Measurements from ENCODE around the gene KLF7.

The KLF7 gene

DNA sequence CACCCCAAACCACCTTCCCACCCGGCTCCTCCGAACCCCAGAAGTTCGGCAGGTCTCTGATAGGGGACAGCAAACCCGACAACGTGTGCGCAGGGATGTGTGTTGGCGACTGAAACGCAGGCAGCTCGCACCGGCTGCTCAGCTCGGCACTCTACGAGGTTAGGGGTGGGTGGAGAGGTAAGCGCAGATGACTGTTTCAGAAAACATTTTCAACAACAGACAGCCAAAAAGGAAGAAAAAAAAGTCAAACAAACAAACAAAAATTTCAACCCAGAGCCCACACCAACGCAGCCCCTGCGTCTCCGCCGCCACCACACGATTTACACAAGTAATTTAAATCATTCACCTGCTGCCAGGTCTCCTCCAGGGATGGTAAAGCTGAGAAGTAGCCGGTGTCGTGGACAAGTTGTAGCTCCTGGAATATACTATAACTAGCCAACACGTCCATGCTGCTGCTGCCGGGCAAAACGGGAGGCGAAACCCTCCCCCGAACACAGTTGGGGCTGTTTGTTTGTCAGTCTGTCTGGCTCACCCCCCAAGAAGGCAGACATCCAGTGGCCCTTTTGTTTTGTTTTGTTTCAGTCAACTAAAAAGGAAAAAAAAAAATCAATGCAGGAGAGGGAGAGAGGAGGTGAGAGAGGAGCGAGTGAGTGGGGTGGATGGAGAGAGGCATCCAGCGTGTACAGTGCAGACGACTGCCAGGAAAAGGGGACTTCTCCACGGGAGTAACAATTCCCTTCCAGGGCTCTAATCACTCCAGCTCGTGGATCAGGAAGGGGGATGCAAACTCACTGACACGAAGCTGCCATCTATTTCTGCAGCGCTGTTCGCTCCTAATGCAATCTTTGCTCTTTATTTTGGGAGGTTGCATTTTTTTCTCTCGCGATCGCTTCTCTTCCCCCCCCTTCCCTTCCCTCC is at the start of gene KLF7:
Gene KLF7, minus strand, starts transcription at position 828 of the 918 bp plus-strand sequence. Its CDS starts 380 bp downstream, at position 448.
- Histone ChIP-seq H3K36me3 (ENCODE audit: control insufficient read depth, insufficient read depth, low read length) (no peaks in the 10 kb centered on the region), H3K9ac (ENCODE audit: low read length) (peak within 1 kb of the TSS; percentile 99), H3K9me3 (ENCODE audit: control insufficient read depth, low read length) (no peaks in the 10 kb centered on the region), H3K4me3 (ENCODE audit: low read length) (peak within 1 kb of the TSS; percentile 74), H3K4me1 (ENCODE audit: control insufficient read depth, insufficient read depth, low read length) (peaks cover 16% of the 10 kb centered on the region), H3K27me3 (ENCODE audit: control insufficient read depth, insufficient read depth, low read length) (no peaks in the 10 kb centered on the region)

DNA sequence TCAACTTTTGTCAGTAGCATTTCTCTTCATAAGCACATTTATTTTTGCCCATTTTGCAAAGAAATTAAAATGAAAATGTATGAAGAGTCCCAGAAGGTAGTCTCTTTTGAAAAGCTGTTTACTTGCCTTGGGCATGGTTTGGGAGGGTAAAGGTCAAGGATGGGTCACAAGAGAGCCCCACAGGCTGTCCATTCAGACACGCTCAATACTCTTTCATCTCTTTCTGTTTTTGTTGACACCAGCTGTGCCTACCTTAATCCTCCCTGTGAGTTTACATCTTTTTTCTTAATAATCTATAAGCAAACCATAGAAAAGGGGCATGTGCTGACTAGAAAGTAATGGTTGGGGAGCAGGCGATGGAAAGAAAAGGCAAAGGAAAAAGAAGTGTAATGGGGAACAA is 49.6 kb upstream of the KLF7 start:
- Histone ChIP-seq H3K9ac (ENCODE audit: low read length) (no peak overlapping the region), H3K9me3 (ENCODE audit: control insufficient read depth, low read length) (no peaks in the 10 kb centered on the region), H3K36me3 (ENCODE audit: control insufficient read depth, insufficient read depth, low read length) (no peaks in the 10 kb centered on the region), H3K4me1 (ENCODE audit: control insufficient read depth, insufficient read depth, low read length) (no peaks in the 10 kb centered on the region), H3K27me3 (ENCODE audit: control insufficient read depth, insufficient read depth, low read length) (no peaks in the 10 kb centered on the region), H3K4me3 (ENCODE audit: low read length) (no peak overlapping the region)

DNA sequence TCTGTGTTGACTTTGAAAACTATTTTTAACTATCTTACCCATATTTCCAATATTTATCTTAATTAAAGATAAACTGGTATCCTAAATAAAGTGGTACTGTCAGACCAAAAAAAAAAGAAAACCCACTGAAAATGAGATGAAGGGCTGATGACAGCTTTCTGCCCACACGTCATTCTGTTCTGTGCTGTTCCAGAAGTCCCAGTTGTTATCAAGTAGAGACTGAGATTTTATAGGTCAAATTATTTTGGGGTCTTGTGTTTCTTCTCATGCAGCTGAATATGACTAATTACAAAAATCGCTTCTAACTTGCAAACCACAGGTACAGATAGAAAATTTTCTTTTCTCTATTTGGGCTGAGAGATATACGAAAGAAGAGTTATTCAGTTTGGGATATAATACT is 48.7 kb upstream of the KLF7 start:
- H3K4me1 ChIP-seq (ENCODE audit: control insufficient read depth, insufficient read depth, low read length), result no peaks in the 10 kb centered on the region
- no peak overlapping the region for H3K4me3 ChIP-seq (ENCODE audit: low read length)
- no peaks in the 10 kb centered on the region for H3K27me3 ChIP-seq (ENCODE audit: control insufficient read depth, insufficient read depth, low read length)
- H3K9ac ChIP-seq (ENCODE audit: low read length), result no peak overlapping the region
- H3K36me3 ChIP-seq (ENCODE audit: control insufficient read depth, insufficient read depth, low read length), result no peaks in the 10 kb centered on the region
- no peaks in the 10 kb centered on the region for H3K9me3 ChIP-seq (ENCODE audit: control insufficient read depth, low read length)

DNA sequence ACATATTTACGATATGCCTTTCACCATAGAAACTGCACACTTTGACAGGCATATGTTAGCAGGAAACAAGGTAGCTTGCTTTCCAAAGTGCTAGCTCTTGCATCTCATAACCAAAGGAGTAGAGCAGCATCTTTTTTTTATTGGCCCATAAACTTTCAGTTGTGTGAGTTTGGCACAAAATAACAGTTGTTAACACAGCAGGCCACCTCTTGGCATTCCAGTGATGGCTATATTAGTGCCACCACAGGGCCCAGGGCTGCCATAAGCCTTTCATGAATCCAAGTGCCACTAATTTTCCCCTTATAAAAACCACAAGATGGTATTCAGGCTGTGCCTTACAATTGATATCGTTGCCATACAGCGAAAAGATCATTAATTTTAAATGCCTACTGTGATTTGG is 40.3 kb upstream of the KLF7 start:
- no peak overlapping the region for H3K9ac ChIP-seq (ENCODE audit: low read length)
- H3K27me3 ChIP-seq (ENCODE audit: control insufficient read depth, insufficient read depth, low read length), result no peaks in the 10 kb centered on the region

DNA sequence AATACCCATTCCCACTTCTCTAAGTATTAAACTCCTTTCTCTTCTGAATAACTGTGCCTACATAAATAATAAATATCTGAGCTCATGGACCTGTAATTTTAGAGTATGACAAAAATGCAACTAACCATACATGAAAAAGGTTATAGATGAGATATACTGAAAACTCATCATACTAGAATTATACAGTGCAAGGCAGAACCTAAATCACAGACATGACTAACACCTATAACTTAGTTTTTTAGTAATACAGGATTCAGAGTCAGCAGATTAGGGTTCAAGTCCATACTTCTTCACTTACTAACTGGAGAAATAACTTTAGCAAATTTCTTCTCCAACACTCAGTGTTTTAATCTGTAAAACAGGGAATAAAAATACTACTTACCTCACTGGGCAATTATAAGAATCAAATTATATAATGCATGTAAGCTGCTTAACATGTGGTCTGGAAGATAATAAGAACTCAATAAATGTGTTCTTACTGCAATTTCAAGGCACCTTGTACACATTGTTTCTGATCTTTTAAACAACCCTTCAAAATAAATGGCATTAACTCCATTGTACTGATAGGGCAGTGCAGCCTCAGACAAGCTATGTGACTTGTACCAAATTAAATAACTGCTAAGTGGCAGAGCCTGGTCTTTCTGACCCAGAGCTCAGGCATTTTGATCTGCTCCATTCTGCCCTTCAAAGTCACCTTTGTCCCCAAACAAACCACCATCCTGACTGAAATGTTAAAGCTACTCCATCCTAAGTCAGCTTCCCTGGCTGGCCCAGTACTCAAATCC is 39.6 kb upstream of the KLF7 start:
- H3K9me3 ChIP-seq (ENCODE audit: control insufficient read depth, low read length), result no peaks in the 10 kb centered on the region
- H3K36me3 ChIP-seq (ENCODE audit: control insufficient read depth, insufficient read depth, low read length), result no peaks in the 10 kb centered on the region
- no peak overlapping the region for H3K4me3 ChIP-seq (ENCODE audit: low read length)
- no peaks in the 10 kb centered on the region for H3K4me1 ChIP-seq (ENCODE audit: control insufficient read depth, insufficient read depth, low read length)
- H3K27me3 ChIP-seq (ENCODE audit: control insufficient read depth, insufficient read depth, low read length), result no peaks in the 10 kb centered on the region
- no peak overlapping the region for H3K9ac ChIP-seq (ENCODE audit: low read length)

More for the DNA sequence above, 40.3 kb upstream of the KLF7 start:
- Histone ChIP-seq H3K4me3 (ENCODE audit: low read length) (no peak overlapping the region), H3K4me1 (ENCODE audit: control insufficient read depth, insufficient read depth, low read length) (no peaks in the 10 kb centered on the region), H3K36me3 (ENCODE audit: control insufficient read depth, insufficient read depth, low read length) (no peaks in the 10 kb centered on the region), H3K9me3 (ENCODE audit: control insufficient read depth, low read length) (no peaks in the 10 kb centered on the region)

DNA sequence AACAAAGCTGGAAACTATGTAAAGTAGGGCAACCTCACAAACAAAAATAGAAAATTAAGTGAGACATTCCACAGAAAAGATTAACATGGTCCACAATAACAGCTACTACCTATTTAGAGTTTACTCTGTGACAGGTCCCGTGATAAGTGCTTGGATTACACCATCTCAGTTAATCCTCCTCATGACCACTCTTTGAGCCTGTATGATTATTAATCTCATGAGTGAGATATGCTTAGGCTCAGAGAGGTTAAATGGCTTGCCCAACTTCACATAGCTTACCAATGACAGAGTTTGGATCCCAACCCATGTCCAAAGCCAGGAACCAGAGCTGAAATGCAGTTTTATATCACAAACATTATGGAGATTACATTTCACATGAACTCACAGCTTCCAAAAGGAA is 37.3 kb upstream of the KLF7 start:
- no peak overlapping the region for H3K9ac ChIP-seq (ENCODE audit: low read length)
- no peak overlapping the region for H3K4me3 ChIP-seq (ENCODE audit: low read length)
- H3K9me3 ChIP-seq (ENCODE audit: control insufficient read depth, low read length), result no peaks in the 10 kb centered on the region
- no peaks in the 10 kb centered on the region for H3K27me3 ChIP-seq (ENCODE audit: control insufficient read depth, insufficient read depth, low read length)
- H3K4me1 ChIP-seq (ENCODE audit: control insufficient read depth, insufficient read depth, low read length), result no peaks in the 10 kb centered on the region
- no peaks in the 10 kb centered on the region for H3K36me3 ChIP-seq (ENCODE audit: control insufficient read depth, insufficient read depth, low read length)

DNA sequence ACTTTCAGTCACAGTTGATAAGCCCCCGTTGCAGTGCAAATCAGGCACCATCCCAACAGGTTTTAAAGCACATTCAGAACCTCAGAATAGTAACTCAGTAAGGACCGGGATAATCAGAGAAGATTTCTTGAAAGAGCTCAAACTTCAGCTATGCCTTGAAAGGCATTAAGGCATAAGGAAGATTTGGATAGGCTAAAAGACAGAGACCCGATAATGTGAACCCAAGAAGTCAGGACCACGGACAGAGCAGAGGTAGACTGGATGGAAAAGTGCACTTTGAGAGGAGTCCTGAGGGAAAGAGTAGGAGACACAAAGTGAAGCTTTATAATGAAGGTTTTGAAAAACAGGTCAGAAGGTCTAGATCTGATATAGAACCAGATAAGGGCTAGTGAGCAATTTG is 36.9 kb upstream of the KLF7 start:
- H3K36me3 ChIP-seq (ENCODE audit: control insufficient read depth, insufficient read depth, low read length), result no peaks in the 10 kb centered on the region
- H3K9ac ChIP-seq (ENCODE audit: low read length), result no peak overlapping the region
- H3K27me3 ChIP-seq (ENCODE audit: control insufficient read depth, insufficient read depth, low read length), result no peaks in the 10 kb centered on the region
- H3K4me1 ChIP-seq (ENCODE audit: control insufficient read depth, insufficient read depth, low read length), result no peaks in the 10 kb centered on the region
- H3K9me3 ChIP-seq (ENCODE audit: control insufficient read depth, low read length), result no peaks in the 10 kb centered on the region
- no peak overlapping the region for H3K4me3 ChIP-seq (ENCODE audit: low read length)

DNA sequence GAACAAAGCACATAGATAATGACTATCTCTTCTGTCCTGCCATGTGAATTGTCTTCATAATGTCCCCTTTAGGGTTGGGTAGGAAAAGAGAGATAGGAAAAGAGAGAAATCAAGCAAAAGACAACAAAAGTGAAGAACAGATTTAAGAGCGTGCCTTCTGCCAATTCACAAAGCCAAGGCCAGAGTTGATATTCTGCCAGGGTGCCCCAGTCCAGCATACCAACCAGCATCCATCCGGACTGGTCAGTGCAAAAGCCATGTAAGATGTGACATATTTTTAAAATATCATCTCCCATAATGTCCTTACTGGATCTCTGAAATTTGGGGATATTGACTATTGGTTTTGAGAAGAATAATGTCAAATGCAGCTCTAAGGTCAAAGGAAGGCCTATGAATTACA is 35.7 kb upstream of the KLF7 start:
- Histone ChIP-seq H3K4me3 (ENCODE audit: low read length) (no peak overlapping the region), H3K27me3 (ENCODE audit: control insufficient read depth, insufficient read depth, low read length) (no peaks in the 10 kb centered on the region), H3K9ac (ENCODE audit: low read length) (no peak overlapping the region), H3K4me1 (ENCODE audit: control insufficient read depth, insufficient read depth, low read length) (no peaks in the 10 kb centered on the region), H3K9me3 (ENCODE audit: control insufficient read depth, low read length) (no peaks in the 10 kb centered on the region), H3K36me3 (ENCODE audit: control insufficient read depth, insufficient read depth, low read length) (no peaks in the 10 kb centered on the region)

DNA sequence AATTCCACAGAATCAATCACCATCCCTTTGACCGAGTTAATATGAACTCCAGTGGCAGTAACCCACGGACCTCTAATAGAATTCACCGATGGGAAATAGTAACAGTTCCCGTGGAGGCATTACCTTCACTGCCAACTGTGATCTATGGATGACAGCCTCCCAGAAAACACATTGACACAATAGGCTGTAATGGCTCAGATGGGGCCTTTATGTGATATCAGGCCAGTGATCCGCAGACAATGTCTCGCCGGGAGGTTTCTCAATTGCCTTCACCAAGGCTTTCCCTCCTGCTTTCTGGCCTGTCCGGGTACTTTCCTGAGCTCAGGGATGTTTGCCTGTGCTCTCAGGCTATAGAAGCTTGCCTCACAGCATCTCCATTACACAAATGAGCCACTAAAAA is 34.4 kb upstream of the KLF7 start:
- Histone ChIP-seq H3K4me3 (ENCODE audit: low read length) (no peak overlapping the region), H3K4me1 (ENCODE audit: control insufficient read depth, insufficient read depth, low read length) (no peaks in the 10 kb centered on the region), H3K27me3 (ENCODE audit: control insufficient read depth, insufficient read depth, low read length) (no peaks in the 10 kb centered on the region), H3K9ac (ENCODE audit: low read length) (no peak overlapping the region), H3K9me3 (ENCODE audit: control insufficient read depth, low read length) (no peaks in the 10 kb centered on the region), H3K36me3 (ENCODE audit: control insufficient read depth, insufficient read depth, low read length) (no peaks in the 10 kb centered on the region)

DNA sequence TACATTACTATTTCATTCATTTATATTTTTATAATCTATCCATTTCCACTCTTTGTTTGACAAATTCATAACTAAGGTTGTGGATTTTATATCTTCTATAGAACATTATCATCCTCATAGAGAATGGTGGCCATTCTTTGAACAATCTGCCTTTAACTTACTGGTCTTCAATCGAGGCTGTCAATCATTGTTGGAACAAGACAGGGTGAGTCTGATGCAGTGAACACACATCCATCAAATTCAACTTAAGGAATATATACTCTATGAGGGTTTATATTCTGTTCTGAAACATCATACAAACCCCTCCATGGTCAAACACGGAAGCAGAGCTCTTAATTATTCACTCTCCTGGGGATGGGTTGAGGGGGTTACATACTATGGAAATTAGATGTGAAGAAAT is 28.3 kb upstream of the KLF7 start:
- no peaks in the 10 kb centered on the region for H3K36me3 ChIP-seq (ENCODE audit: control insufficient read depth, insufficient read depth, low read length)
- no peak overlapping the region for H3K4me3 ChIP-seq (ENCODE audit: low read length)
- no peak overlapping the region for H3K9ac ChIP-seq (ENCODE audit: low read length)
- no peaks in the 10 kb centered on the region for H3K27me3 ChIP-seq (ENCODE audit: control insufficient read depth, insufficient read depth, low read length)
- no peaks in the 10 kb centered on the region for H3K9me3 ChIP-seq (ENCODE audit: control insufficient read depth, low read length)
- no peaks in the 10 kb centered on the region for H3K4me1 ChIP-seq (ENCODE audit: control insufficient read depth, insufficient read depth, low read length)

DNA sequence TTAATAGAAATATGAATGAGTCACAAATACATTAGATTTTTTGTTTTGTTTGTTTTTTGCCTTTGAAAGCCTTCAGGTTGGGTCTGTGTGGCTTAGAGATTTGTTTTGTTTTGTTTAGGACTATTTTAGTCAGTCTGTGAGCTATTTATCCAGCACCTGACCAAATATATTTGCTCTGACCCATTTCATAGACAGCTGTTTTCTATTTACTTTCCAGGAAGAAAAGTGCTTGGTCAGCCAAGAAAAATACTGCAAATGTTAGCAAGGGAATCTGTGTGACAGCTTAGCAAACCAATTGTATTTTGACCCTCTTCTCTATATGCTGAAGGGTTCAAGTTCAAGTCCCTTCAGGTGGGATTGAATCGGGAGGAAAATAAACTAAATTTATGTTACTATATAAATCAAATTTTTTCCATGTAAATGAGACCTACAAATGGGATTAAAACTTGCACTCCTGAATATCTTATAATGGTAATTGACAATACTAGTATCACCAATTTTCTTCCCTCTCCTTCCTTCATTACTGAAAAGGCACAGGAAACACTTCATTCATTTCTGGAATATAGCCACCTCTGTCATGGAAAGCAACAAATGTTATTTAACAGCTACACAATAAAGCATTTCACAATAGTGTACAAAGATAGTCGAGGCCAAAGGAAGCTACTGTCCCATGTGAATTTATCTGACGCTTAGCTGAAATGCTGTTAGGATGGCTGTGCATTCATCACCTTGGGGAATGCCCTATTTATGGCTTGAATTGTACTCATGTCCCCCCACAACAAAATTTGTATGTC is 23.1 kb upstream of the KLF7 start:
- Histone ChIP-seq H3K9me3 (ENCODE audit: control insufficient read depth, low read length) (no peaks in the 10 kb centered on the region), H3K9ac (ENCODE audit: low read length) (no peak overlapping the region), H3K4me3 (ENCODE audit: low read length) (no peak overlapping the region), H3K36me3 (ENCODE audit: control insufficient read depth, insufficient read depth, low read length) (no peaks in the 10 kb centered on the region), H3K27me3 (ENCODE audit: control insufficient read depth, insufficient read depth, low read length) (no peaks in the 10 kb centered on the region), H3K4me1 (ENCODE audit: control insufficient read depth, insufficient read depth, low read length) (no peaks in the 10 kb centered on the region)

DNA sequence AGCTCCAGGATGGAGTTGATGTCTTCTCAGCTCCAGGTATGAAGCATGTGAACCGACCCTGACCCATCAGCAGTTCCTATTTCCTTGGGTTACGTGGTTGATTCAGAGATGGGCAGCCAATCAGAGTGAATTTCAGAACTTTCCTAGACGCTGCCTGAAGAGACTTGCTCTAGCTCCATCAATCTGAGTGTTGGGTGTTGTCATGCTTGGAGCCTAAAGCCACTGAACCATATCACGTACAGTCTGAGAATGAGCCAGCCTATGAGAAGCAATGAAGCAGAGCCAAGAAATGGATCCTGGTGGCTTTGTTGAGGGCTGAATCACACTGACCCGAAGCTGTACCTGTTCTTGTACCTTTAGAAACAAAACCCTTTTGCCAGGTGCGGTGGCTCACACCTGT is 19.6 kb upstream of the KLF7 start:
- Histone ChIP-seq H3K9ac (ENCODE audit: low read length) (no peak overlapping the region), H3K4me1 (ENCODE audit: control insufficient read depth, insufficient read depth, low read length) (no peaks in the 10 kb centered on the region), H3K36me3 (ENCODE audit: control insufficient read depth, insufficient read depth, low read length) (no peaks in the 10 kb centered on the region)

More for the DNA sequence above, 19.6 kb upstream of the KLF7 start:
- Histone ChIP-seq H3K27me3 (ENCODE audit: control insufficient read depth, insufficient read depth, low read length) (no peaks in the 10 kb centered on the region), H3K4me3 (ENCODE audit: low read length) (no peak overlapping the region), H3K9me3 (ENCODE audit: control insufficient read depth, low read length) (no peaks in the 10 kb centered on the region)
